Muscle of leg (tissue), 16 donors: ENCODE measurements around the gene LEMD1. TPM values are rescaled to one million over a fixed set of nuclear protein-coding genes. Genes with fewer than 3 reads are reported as not detected.

Experiments
- DNase-seq: peaks from one replicate; pipeline ENCODE4 v3.0.0; 2013
- H3K27ac ChIP-seq: one replicate; pipeline ENCODE4 v1.5.1; 2013; ENCODE audit warnings: mild to moderate bottlenecking, low read length, control low read depth
- H3K27me3 ChIP-seq: one replicate; pipeline ENCODE4 v1.6.1; 2013; ENCODE audit warnings: low read length; ENCODE audit not compliant: control insufficient read depth, insufficient read depth
- H3K36me3 ChIP-seq: one replicate; pipeline ENCODE4 v1.6.1; 2013; ENCODE audit warnings: low read length; ENCODE audit not compliant: control insufficient read depth, insufficient read depth
- H3K4me1 ChIP-seq: one replicate; pipeline ENCODE4 v1.6.1; 2013; ENCODE audit warnings: low read length; ENCODE audit not compliant: control insufficient read depth, insufficient read depth
- H3K4me3 ChIP-seq: one replicate; pipeline ENCODE4 v1.5.1; 2013; ENCODE audit warnings: low read length, control low read depth
- H3K9me3 ChIP-seq: replicated peaks from 2 replicates; pipeline ENCODE4 v1.6.1; 2013; ENCODE audit warnings: low read depth, low read length; ENCODE audit not compliant: control insufficient read depth
- WGBS: methylation state at CpG from one replicate; pipeline ENCODE4 v1.1.5; 2013; ENCODE audit warnings: missing lambda C conversion rate; ENCODE audit not compliant: insufficient coverage; 5-methylcytosine and 5-hydroxymethylcytosine counted together
- long read RNA-seq, 11 donors: transcript quantifications; one replicate each; lab custom pipeline, GENCODE V29; 2026
- polyA plus RNA-seq, 8 donors: library from polyadenylated mRNA; unstranded; fragments of 120-200 nt; gene quantifications; one replicate each; pipeline versions ENCODE4 v1.2.1 to v1.2.3, GENCODE V29; 2013; ENCODE audit warnings: inconsistent platforms in 1 of 8, low replicate concordance in 1 of 8; ENCODE audit not compliant: insufficient read length in 8 of 8, insufficient read depth in 1 of 8
- total RNA-seq: library from RNA; stranded (reverse); fragments of 120-200 nt; gene quantifications from one replicate; pipeline ENCODE4 v1.2.4, GENCODE V29; 2013

Gene LEMD1
- total RNA-seq (not detected), polyA plus RNA-seq (under 1 TPM in 1 of 8 donors, not detected in 7; 0.39 TPM)
- long read RNA-seq, donor 1 = 0 reads
- long read RNA-seq, donor 2 = 0 reads
- long read RNA-seq, donor 3 = 0 reads
- long read RNA-seq, donor 4 = 0 reads
- long read RNA-seq, donor 5 = 0 reads
- long read RNA-seq, donor 6 = 0 reads
- long read RNA-seq, donor 7 = 0 reads
- long read RNA-seq, donor 8 = 0 reads
- long read RNA-seq, donor 9 = 0 reads
- long read RNA-seq, donor 10 = 0 reads
- long read RNA-seq, donor 11 = 0 reads

- H3K4me1 ChIP-seq = peaks cover 7% of the 10 kb centered on the region
- H3K27me3 ChIP-seq = peaks cover 7% of the 10 kb centered on the region
- H3K36me3 ChIP-seq = no peaks in the 10 kb centered on the region
- no peaks in the 10 kb centered on the region for H3K9me3 ChIP-seq
- no peak within 1 kb of the TSS for H3K27ac ChIP-seq
- H3K4me3 ChIP-seq = no peak within 1 kb of the TSS
- DNase-seq = no peak
- no CpG with 5 or more reads among the region's 2 CpGs for WGBS
Observed at GRCh38 chr1:205421798-205422197, at the start of gene LEMD1. TSS of gene LEMD1 (minus strand) at chr1:205422056. CDS start at chr1:205420536, 1,520 bp downstream.

GRCh38 chr1:205470131-205470530 is 48.3 kb upstream of the LEMD1 start:
- H3K4me1 ChIP-seq = peaks cover 10% of the 10 kb centered on the region
- H3K27me3 ChIP-seq = peaks cover 39% of the 10 kb centered on the region
- WGBS = 80% methylated on average over 2 of the region's 6 CpGs

DNA sequence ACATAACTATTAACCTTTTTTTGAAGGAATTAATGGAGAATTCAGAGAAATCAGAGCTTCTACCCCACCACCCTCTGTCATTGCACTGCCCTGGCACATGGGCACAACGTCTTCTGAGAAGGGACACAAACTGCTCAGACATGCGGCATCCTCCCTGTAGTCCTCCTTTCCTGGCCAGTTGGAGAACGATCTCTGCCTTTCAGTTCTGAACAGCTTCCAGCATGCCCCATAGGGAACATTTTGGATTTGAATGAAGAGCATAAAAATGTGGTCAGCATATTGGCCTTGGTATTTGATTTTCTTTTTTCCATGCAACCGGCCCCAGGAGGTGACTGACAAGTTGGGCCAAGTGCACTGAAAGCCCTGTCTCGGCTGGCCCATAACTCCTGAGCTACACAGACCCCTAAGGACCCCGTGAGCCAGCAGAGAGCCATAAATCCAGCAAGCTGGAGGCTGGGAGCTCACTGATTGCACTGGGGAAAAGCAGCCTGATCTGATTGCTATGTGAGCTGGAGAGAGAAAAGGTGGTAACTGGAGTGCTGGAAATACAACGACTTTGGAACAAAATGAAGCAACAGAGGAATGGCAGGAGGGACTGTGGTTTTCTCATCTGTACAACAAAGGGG is 44.9 kb upstream of the LEMD1 start:
- DNase-seq = peak; percentile 35
- Histone ChIP-seq H3K9me3 (no peaks in the 10 kb centered on the region), H3K4me3 (no peak overlapping the region), H3K4me1 (peaks cover 5% of the 10 kb centered on the region), H3K36me3 (no peaks in the 10 kb centered on the region), H3K27ac (no peak overlapping the region), H3K27me3 (peaks cover 28% of the 10 kb centered on the region)
- WGBS = 16% methylated on average over 3 of the region's 7 CpGs

More at GRCh38 chr1:205470131-205470530, 48.3 kb upstream of the LEMD1 start:
- Histone ChIP-seq H3K36me3 (no peaks in the 10 kb centered on the region), H3K27ac (no peak overlapping the region), H3K4me3 (no peak overlapping the region), H3K9me3 (no peaks in the 10 kb centered on the region)
- DNase-seq = no peak

DNA sequence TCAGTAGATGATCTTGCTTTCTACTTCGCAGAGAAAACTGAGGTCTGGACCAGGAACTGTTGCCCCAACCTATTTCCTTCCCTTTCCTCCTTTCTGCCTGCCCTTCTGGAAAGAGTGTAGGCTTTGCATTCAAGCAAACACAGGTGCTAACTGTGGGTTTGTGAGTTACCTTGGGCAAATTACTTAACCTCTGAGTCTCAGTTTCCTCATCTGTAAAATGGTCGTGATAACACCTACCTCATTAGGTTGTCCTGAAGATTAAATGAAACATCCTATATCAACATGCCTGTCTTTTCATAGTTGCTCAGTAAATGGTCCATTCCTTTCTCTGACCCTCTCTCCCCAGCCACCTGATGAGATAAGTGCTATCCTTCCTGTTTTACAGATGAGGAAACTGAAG is 43.5 kb upstream of the LEMD1 start:
- Histone ChIP-seq H3K27me3 (peaks cover 32% of the 10 kb centered on the region), H3K36me3 (no peaks in the 10 kb centered on the region), H3K4me1 (peaks cover 5% of the 10 kb centered on the region), H3K4me3 (no peak overlapping the region), H3K27ac (no peak overlapping the region), H3K9me3 (no peaks in the 10 kb centered on the region)
- WGBS = 100% methylated on average over 1 of the region's 2 CpGs
- no peak for DNase-seq

GRCh38 chr1:205458777-205459566 is 37.1 kb upstream of the LEMD1 start:
- peak; percentile 78 for DNase-seq
- no peak overlapping the region for H3K27ac ChIP-seq
- H3K9me3 ChIP-seq = no peaks in the 10 kb centered on the region
- H3K4me3 ChIP-seq = no peak overlapping the region
- WGBS = 61% methylated on average over 3 of the region's 6 CpGs
- no peaks in the 10 kb centered on the region for H3K36me3 ChIP-seq
- peaks cover 72% of the 10 kb centered on the region for H3K27me3 ChIP-seq
- H3K4me1 ChIP-seq = peaks cover 15% of the 10 kb centered on the region

GRCh38 chr1:205456868-205457745 is 35.3 kb upstream of the LEMD1 start:
- Histone ChIP-seq H3K27ac (no peak overlapping the region), H3K36me3 (no peaks in the 10 kb centered on the region), H3K4me3 (no peak overlapping the region), H3K4me1 (peaks cover 15% of the 10 kb centered on the region), H3K27me3 (peaks cover 81% of the 10 kb centered on the region), H3K9me3 (no peaks in the 10 kb centered on the region)
- 1% methylated on average over 35 of the region's 74 CpGs for WGBS
- DNase-seq = no peak

DNA sequence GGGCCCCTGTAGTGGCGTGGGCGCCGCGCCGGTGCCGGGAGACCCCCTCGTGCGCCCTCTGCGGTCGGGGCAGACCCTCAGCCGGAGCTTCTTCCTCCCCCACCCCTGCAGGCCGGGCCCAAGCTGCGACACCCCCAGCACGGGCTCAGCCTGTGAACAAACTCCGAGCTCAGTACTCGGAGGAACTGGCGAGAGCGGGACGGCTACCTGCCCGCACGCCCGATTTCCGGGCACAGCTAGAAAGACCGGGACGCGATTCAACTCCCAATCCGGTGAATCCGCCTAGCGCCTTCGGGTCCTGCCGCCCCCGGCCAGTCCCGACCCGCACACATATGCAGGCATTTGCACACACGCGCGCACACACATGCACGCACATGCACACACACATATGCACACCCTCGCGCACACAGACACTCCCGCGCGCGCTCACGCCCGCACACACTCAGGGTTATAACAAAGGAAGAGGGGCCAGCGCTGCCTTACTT is 34.6 kb upstream of the LEMD1 start:
- Histone ChIP-seq H3K36me3 (no peaks in the 10 kb centered on the region), H3K4me1 (peaks cover 15% of the 10 kb centered on the region), H3K9me3 (no peaks in the 10 kb centered on the region), H3K27me3 (peaks cover 85% of the 10 kb centered on the region), H3K27ac (no peak overlapping the region), H3K4me3 (no peak overlapping the region)
- DNase-seq = no peak
- WGBS = under 1% methylated on average over 47 of the region's 47 CpGs

GRCh38 chr1:205455581-205456382 is 33.9 kb upstream of the LEMD1 start, which contains the start of gene BLACAT1:
TSS of gene BLACAT1 (minus strand) at chr1:205456045.
- no peak within 1 kb of the TSS for H3K27ac ChIP-seq
- H3K9me3 ChIP-seq = no peaks in the 10 kb centered on the region
- peaks cover 15% of the 10 kb centered on the region for H3K4me1 ChIP-seq
- peaks cover 88% of the 10 kb centered on the region for H3K27me3 ChIP-seq
- H3K36me3 ChIP-seq = no peaks in the 10 kb centered on the region
- no peak within 1 kb of the TSS for H3K4me3 ChIP-seq
- no peak for DNase-seq
- 1% methylated on average over 45 of the region's 53 CpGs for WGBS

GRCh38 chr1:205454903-205455335 is 33.1 kb upstream of the LEMD1 start:
- whole genome bisulfite sequencing = 3% methylated on average over 4 of the region's 6 CpGs

More at GRCh38 chr1:205454903-205455335, 33.1 kb upstream of the LEMD1 start:
- Histone ChIP-seq H3K4me1 (peaks cover 15% of the 10 kb centered on the region), H3K4me3 (no peak overlapping the region), H3K27me3 (peaks cover 89% of the 10 kb centered on the region), H3K27ac (no peak overlapping the region), H3K9me3 (no peaks in the 10 kb centered on the region), H3K36me3 (no peaks in the 10 kb centered on the region)
- no peak for DNase-seq
